SH-SY5Y (cell line): ENCODE measurements around the gene ARHGAP23.
A peak's percentile ranks its signal among the peaks of the same experiment; 100 is the strongest.

ENCODE experiments used
- GATA2 ChIP-seq: IDR thresholded peaks from 2 replicates; pipeline ENCODE4 v1.6.1; 2011; ENCODE audit warnings: mild to moderate bottlenecking, low read depth, low read length
- GATA3 ChIP-seq: IDR thresholded peaks from 2 replicates; pipeline ENCODE4 v1.6.1; 2011; ENCODE audit warnings: low read depth, mild to moderate bottlenecking, low read length, moderate library complexity

ARHGAP23 gene

GRCh38 chr17:38512473-38513058, 84.3 kb downstream of the ARHGAP23 start:
- no peak for TF ChIP-seq GATA3
- TF ChIP-seq GATA2 = no peak

GRCh38 chr17:38528141-38528540, 99.9 kb downstream of the ARHGAP23 start:
- TF ChIP-seq GATA2 = peak; percentile 25; the same call in 1 of the 2 replicates

DNA sequence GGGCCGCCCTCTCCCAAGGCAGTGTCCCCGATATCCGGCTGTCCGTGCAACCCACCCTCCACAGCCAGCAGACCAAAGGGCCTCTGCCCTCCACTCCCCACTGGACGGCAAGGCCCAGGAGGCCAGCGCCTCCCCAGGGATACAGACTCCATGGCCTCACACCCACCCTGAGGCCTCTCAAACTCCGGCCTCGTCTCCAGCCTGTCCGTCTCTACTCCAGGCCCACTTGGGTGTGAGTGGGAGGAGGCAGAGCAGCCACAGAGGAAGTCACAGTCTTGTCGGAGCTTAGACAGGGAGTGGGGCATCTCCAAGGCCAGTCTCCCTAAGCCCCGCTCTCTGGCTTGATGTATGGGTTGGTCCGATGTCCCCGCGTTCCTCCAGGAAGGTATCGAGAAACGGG, 104.2 kb downstream of the ARHGAP23 start:
- TF ChIP-seq GATA2 (no peak), GATA3 (no peak)

- TF ChIP-seq GATA3 = no peak
- no peak for TF ChIP-seq GATA2
Observed at GRCh38 chr17:38533241-38533640, 105.0 kb downstream of the ARHGAP23 start.

DNA sequence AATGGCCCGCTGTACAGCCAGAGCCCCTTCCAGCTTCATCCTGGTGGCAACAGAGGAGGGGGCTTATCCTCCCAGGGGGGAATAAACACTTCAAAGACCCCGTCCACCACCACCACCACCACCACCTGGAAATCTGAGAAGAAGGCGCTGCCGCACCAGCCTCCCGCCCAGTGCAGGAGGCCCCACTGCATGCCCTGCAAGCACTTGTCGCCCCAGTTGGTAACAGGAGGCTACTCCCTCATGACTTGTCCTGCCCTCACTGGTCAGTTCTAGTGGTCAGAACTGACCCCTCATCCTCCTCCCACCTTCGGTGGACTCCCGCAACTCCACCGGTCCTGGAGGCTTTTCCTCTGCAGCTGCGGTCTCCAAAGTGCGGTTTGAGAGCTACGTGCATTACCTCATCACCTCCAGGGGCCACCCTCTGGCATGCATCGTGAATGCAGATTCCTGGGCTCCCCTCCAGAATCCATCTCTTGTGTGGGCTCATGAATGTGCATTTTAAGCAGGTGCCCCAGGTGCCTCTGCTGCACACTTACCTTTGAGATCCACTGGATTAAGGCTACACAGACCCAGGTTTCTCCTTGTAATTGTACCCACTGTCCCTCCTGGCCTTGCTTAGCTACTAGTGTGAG, 105.7 kb downstream of the ARHGAP23 start:
- no peak for TF ChIP-seq GATA3
- no peak for TF ChIP-seq GATA2

DNA sequence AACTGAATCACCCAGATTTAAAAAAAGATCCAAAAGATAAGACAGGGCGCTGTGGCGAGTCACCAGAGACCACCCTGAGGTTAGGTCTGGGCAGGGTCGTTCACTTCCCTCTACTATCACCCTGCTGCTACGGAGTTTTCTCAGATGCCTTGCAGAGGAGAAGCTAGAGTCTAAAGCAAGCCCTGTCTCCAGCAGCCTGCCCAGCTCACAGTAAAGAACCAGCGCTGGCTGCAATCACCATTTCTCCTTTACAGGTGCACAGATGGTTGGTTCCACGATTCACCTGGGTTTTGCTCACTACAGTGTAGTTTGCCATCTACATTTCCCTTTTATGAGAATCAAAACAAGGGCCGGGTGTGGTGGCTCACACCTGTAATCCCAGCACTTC, 106.2 kb downstream of the ARHGAP23 start:
- TF ChIP-seq GATA2 = no peak
- no peak for TF ChIP-seq GATA3

GRCh38 chr17:38535886-38536285, 107.6 kb downstream of the ARHGAP23 start:
- TF ChIP-seq GATA3 = no peak
- no peak for TF ChIP-seq GATA2

DNA sequence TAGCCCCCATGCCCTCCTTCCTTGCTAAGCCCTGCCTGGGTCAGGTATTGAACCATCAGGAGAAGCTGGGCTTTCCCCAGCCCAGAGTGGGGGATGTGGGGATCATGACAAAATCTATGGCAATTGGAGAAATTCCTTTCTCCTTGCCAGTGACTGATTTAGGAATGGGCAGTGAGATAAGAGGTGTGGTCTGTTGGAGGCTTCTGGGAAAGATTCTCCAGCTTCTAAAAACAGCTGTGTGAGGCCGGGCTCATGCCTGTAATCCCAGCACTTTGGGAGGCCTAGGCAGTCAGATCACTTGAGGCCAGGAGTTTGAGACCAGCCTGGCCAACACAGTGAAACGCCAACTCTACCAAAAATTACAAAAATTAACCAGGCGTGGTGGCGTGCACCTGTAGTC, 108.4 kb downstream of the ARHGAP23 start:
- TF ChIP-seq GATA3 = no peak
- TF ChIP-seq GATA2 = no peak

- no peak for TF ChIP-seq GATA3
- no peak for TF ChIP-seq GATA2
Observed at GRCh38 chr17:38538906-38539305, 110.6 kb downstream of the ARHGAP23 start.

- TF ChIP-seq GATA3 = no peak
- TF ChIP-seq GATA2 = no peak
Observed at GRCh38 chr17:38539386-38539785, 111.1 kb downstream of the ARHGAP23 start.

- no peak for TF ChIP-seq GATA2
- no peak for TF ChIP-seq GATA3
Observed at GRCh38 chr17:38540514-38541045, 112.3 kb downstream of the ARHGAP23 start.

DNA sequence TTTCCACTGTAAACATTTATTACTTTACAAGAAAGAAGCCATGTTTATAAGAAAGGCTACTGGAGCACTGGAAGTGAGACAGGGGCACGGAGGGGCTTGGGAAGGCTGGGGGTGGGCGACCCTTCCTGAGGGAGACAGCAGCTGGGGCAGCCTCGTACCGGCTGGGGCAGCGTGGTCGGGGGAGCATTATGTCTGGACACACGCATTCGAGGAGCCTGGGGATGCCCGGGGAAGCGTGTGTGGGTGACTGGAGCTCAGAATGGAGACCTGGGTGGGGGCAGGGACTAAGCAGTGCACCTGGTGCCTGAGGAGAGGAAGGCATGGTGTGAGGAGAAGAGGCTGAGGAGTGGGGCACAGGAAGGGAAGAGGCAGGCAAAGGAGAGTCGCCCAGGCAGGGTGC, 113.0 kb downstream of the ARHGAP23 start:
- TF ChIP-seq GATA2 = no peak

DNA sequence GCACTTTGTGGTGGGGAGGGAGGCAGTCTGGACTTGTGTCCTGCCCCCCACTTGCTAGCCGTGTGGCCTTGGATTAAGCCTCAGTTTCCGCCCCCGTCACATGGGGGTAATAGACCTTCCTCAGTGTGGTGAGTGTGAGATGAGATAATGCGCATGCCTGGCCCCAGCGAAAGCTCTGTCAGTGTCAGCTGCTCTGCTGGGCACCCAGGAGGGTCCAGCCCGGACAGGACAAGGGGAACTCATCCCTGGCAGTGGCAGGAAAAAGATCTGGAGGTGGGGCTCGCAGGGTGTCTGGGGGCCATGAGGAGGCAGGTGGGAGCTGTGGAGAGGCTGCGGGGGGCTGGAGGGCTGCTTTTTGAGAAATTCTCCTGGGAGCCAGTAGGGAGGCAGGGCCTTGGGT, 114.0 kb downstream of the ARHGAP23 start:
- TF ChIP-seq GATA2 (no peak), GATA3 (no peak)

GRCh38 chr17:38543403-38544174, 115.3 kb downstream of the ARHGAP23 start:
- TF ChIP-seq GATA3 (no peak), GATA2 (no peak)
